Activated T-cell treated with anti-CD3 and anti-CD28 coated beads for 4 hours (primary cell): ENCODE data around the gene SESN3.
"Not testable (repeated sequence)": the region's sequence is repeated elsewhere in the genome, so short reads cannot be mapped to it uniquely, and the experiment has no call there.

Source experiments
- DNase-seq: peaks from one replicate; pipeline ENCODE4 v3.0.0-alpha.2; 2020

The SESN3 gene

DNA sequence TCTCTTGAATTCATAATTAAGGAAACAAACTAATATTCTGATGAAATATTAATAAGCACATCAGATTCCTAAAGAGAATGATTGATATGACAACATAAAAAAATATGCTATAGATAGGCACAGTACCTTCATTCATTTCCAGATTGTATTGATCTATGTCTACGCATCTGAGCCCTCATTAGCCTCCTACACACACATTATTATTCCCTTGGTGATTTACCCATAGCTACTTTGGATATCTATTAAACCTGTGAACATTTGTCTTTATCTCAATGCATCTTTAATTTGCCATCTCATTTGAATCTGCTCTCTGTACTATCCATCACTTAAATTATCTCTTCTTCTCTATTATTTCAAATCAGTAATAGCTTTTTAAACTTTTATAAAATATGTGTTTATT is 18.4 kb downstream of the SESN3 start:
- DNase-seq: no peak

DNA sequence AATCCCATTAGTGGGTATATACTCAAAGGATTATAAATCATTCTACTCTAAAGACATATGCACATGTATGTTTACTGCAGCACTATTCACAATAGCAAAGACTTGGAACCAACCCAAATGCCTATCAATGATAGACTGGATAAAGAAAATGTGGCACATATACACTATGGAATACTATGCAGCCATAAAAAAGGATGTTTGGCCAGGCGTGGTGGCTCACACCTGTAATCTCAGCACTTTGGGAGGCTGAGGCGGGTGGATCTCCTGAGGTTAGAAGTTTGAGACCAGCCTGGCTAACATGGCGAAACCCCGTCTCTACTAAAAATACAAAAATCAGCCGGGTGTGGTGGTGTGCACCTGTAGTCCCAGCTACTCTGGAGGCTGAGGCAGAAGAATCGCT is 21.5 kb downstream of the SESN3 start:
- DNase-seq: not testable (repeated sequence)

DNA sequence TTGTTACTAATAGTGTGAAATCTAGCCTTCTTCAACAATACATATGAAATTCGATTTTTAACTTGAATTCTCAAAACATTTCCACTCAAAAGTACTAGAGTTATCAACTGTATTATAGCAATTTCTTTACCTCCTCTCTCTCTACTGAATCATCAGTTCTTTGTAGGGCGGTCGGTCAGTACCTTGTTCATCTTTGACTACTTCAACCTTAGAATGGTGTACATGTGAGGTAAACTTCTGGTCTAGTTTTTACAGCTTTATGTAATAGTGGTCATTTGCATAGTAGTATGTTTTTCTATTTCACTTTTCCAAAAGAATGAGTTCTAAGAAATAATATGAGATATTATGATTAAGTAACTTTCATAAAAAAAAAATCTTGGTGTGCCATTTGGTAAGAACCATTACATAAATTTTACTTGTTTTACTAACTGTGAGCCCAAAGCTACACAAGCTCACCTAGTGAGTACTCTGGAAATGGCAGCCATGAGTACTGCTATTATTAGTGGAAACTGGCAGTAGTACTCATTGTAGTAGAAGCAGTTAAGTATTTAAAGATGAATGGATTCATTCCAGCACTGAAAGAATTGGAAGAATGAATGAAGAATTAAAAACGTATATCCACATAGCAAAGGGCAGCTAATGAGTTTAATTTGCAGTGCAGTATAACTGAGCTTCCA is 30.1 kb downstream of the SESN3 start:
- DNase-seq: no peak

DNA sequence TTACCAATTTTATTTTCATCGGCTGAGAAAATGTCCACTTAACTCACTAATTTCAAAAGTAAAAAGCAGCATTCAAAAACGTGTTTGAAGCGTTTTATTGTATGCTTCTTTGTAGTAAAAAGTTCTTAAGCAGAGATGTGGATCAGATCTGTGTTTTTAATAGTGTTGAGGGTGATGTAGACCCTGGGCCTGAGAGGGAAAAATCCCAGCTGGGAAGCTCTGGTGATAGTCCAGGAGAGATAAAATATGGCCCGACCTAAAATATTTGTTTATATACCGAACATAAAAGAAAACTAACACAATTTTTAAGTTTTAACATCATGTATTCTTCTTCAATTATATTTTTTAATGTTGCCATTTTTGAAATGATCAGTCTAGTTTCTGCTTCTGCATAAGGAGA is 35.2 kb downstream of the SESN3 start:
- DNase-seq: no peak

DNA sequence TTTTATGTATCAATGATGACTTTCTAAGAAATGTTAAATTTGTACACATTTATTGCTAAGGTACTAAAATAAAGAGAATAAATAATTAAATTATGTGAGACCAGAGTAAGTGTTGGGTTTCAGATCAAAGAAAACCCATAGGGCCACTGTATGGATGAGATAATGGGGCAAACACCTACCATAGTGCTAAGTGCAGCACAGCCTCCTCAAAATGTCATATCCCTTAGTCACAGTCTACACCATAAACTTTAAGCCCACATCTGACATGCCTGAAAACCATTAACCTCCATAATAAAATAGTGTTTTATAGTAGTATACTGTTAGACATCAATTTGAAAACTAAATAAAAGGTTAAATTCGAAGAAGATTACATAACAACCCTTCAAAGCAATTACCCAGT is 37.5 kb downstream of the SESN3 start:
- DNase-seq: no peak

DNA sequence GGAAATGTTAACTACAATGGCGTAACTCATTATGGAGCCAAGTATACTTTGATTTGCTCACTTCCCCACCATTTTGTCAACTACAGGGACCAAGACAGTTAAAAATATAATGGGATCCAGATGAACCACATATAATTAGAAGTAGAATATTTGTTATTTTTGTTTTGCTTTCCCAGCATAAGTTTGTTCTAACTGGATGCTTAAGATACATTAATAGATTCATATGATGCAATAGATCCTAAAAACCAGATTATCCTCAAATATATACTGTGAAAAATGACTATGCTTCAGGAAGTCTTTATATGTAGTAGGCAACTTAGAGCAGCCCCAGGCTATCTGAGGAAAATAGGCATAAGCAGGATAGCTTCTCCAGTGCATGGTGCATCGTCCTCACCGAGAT is 38.3 kb downstream of the SESN3 start:
- no peak for DNase-seq

DNA sequence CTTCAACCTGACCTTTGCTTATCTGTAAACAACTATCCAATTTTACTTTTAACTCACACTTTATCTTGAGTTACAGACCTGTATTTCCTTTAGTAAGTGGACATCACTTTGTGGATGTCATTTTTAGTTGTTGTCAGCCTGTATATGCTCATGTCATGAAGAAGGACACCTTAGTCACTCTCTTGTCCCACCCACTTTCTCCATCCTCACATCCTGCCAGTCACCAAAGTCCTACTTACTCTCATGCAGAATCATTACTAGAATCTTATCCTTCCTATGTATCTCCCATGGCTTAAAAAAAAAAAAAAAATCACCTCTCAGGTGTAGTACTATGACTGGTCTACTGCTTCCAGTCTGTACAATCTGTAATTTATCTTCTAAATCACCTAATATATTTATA is 43.3 kb downstream of the SESN3 start:
- no peak for DNase-seq

DNA sequence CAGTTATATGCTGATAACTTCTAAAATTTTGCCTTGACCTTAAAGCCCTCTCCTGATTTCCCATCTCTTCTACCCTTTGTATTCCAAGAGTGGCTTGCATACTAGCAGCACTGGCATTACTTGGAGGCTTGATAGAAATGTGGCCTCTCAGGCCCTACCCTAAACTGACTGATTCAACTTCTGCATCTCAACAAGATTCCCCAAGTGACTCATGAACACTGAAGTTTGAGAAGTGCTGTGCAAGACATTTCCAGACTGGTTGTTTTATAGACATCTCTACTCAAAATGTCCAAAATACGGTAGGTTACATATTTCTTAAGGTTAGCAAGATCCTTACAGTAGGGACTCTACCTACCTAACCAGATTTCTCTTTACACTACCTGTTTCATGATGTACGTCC is 48.6 kb downstream of the SESN3 start:
- no peak for DNase-seq

DNA sequence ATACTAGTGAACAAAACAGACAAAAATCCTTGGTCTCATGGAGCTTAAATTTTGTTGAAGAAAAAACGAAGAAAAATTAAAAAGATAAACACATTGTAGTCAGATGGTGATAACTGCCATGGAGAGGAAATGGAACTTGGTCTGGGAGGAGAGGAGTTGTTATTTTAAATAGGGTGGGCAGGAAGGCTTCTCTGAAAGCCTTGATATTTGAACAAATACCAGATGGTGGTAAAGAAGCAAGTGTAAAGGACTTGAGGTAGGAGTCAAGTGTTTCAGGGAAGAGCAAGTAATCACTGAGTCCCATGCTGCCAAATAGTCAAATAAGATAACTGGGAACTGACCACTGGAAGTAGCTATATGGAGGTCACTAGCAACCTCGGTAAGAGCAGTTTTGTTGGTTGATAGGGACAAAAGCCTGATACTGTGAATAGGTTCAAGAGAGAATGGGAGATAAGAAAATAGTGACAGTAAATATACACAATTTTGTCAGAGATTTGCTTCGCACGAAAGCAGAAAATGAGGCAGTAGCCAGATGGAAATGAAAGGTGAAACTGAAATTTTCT is 55.1 kb downstream of the SESN3 start:
- DNase-seq: no peak

DNA sequence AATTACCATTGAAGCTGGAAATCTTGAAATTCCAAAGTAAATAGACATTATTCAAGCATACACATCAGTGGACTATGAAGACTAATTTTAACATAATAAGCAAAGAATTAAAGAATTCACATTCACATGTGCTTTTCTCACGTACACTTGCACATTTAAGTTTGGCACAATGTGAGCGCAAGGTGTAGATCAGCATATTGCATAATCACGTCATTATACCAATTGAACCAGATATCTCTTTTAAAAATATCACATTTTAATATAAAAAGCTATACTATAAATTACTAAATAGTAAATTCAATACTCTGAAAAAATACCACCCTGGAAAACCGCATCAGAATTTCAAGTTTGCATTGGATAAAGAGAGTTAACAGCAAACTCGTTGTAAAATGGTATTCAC is 60.7 kb downstream of the SESN3 start:
- no peak for DNase-seq

DNA sequence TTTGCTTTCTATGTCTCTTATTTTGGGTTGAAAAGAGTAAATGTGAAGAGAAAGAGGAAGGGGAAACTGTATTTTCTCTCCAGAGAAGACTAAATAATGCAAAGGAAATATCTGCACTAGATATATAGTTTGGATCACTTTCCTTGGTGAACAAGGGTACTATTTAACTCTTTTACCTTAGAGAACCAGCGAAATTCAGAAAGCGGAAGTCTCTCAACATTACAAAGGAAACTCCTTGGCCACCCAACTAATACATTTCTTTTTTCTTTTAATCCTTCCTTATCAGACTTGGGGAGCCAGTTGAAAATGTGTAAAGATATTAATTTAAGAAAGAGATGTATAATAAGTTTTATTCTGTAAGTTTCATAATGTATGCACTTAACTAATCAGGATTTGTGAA is 64.2 kb downstream of the SESN3 start:
- no peak for DNase-seq

DNA sequence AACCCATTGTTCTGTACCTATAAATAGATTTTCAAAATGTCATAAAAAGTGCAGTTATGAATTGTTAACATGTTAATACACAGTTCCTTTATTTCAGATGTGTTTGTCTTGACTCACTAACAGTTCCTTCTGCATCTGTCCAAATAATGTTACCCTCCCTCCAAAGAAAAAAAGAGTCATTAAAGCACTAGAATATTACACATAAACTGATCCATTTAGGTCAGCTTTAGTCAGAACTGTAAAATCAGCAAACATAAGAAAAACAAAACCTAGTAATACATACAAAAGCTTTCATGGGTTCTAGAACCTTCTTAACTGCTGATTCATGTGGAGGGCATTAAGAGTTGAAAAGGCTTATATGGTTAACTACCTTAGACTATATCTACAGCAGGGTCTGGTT is 65.4 kb downstream of the SESN3 start:
- no peak for DNase-seq

DNA sequence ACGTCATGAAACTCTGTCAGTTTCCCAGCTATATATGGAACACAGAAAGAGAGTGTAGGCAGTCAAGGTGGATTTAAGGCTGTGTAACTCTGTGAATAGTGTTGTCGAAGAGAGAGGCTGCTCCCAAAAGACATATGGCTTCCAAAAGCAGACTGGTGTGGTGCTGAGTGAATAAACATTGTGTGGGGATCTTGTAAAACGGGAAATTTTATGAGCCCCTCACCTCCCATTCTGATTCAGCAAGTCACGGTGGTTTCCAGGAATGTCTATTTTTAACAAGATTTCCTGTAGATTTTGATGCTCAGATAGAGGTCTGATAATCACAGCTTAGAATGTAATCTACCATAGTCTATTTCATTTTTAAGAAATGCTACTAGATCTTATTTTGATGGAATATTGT is 67.9 kb downstream of the SESN3 start:
- no peak for DNase-seq

DNA sequence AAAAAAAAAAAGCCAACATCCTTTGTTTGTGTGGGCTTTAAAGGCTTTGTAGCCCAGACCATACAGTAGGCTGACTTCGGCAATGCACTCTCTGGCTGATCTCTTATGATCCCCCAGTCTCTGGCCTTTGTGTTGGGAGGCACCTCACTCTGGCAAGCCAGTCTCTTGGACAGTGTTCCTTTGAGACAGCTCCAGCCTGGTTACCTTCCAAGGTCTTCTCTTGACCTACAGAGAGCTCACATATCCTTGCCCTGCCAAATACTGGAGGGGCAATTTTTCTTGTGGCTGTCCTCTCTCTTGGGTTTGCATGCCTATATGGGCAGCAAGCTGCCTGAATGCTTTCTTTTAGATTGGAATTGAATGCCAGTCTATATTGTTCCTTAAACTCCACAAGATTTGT is 69.8 kb downstream of the SESN3 start:
- DNase-seq: no peak

DNA sequence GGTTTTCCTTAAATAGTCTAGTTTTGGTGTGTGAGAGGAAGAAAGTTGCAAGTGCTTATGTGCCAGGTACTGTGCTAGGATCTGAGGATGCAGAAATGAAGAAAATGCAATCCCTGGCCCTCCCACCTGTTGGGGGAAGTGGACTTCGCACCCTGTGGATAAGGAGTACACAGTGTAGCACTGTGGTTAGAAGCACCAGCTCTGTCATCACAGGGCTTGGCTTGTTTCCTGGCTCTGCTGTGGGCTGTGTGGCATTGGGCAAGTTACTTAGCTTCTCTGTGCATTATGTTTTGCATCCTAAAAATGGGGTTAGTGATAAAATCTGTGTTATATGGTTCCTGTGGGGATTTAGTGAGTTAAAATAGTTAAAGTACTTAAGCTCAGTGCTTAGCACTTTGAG is 73.2 kb downstream of the SESN3 start:
- DNase-seq: no peak

DNA sequence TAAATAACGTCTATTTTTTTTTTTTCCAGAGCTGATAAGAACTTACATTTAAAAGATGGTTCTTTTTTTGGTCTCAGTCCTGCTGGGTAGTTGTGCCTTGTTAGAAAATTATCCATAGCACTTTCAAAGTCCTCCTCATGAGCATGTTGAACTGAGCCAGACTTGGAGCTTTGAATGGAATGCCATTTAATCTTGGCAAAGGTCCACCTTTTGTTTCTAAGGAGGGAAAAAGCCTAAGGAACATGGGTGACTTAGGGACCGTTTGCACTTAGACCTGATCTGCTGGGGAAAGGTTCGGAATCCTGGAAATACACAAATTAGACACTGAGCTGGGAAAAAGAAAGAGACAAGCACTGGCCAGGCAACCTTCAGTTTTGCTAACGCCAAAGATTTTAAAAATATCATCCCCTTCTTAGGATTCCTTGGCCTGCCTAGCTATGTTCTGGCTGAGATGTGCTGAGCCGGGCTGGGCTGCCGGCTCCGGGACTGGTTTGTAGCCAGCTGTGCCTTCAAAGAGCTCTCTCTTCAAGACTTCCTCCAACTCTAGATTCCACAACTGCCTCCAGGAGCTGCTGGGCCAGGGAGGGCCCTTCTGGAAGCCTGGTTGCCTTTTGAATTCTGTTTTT is 74.0 kb downstream of the SESN3 start:
- DNase-seq: no peak

DNA sequence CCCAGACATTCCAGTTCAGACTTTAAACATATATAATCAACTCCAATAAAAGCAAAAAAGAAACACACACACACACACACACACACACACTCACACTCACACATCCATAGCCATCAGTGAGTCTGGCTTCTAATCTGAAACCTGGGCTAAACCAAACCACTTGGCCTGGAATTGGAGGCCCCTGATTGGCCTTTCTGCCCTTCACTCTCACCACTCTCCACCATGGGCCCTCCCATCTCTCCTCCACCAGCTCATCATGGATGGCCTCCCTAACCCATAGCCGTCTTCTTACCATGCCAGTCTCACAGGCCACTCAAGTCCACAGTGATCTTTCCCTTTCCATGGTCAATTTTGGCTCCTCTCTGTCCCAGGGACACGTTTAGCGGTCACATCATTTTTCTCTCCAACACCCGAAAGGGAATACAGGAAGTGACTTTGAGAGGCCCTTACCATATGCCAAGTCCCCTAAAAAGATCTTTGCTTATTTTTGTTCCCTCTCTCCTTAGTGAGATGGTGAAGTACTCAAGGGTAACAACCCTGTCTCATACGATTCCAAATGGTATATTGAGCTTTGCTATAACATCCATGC is 74.8 kb downstream of the SESN3 start:
- no peak for DNase-seq

DNA sequence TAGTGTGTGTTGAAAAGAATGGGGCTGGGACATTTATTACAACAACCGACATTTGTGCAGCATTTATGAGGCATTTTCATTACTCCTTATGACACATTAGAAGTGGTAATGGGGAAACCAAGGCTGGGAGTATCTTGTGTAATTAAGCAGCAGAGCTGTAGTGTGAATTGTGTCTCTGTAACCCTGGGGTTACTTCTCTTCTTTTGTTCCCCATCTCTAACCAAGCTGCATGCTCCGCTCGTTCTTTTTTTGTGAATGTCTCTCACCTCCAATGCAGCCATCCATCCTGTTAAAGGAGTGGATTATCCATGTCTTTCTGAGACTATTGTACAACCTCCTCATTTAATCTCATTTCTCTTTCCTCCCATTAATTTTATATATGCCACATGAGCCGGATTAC is 75.6 kb downstream of the SESN3 start:
- no peak for DNase-seq

DNA sequence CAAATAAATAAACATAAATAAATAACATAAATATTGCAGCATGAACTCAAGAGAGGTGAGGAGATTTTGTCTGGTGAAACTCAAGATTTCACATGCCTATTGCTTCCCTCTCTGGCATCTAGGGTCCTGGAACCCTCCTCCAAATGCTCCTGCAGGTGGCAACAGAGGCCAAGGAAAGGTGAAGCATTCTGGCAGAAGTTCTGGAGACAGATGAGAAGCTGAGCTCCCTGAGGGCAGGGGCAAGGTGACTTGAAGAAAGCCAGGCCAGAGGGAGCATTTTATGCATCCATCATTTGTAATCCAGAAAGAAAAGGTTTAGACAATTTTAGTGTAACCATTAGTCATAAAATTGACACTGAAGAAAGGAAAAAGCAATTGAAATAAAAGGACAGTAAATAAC is 76.5 kb downstream of the SESN3 start:
- DNase-seq: peak; percentile 41

DNA sequence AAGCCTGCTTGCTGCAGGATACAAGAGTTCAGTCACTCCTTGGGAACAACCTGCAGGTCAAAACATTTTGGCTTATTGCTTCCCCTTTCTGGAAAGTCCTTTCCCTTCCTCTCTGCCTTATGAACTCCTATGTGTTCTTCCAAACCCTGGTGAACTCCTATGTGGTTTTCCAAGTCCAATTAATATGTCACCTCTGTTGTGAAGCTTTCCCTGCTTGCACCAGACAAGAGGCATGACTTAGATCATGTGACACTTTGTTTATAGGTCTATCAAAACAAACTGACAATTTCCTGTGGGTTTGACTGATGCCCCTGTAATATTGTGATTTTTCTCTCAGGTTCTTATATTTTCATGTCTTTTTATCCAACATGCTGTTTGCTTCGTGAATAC is 77.2 kb downstream of the SESN3 start:
- DNase-seq: no peak

DNA sequence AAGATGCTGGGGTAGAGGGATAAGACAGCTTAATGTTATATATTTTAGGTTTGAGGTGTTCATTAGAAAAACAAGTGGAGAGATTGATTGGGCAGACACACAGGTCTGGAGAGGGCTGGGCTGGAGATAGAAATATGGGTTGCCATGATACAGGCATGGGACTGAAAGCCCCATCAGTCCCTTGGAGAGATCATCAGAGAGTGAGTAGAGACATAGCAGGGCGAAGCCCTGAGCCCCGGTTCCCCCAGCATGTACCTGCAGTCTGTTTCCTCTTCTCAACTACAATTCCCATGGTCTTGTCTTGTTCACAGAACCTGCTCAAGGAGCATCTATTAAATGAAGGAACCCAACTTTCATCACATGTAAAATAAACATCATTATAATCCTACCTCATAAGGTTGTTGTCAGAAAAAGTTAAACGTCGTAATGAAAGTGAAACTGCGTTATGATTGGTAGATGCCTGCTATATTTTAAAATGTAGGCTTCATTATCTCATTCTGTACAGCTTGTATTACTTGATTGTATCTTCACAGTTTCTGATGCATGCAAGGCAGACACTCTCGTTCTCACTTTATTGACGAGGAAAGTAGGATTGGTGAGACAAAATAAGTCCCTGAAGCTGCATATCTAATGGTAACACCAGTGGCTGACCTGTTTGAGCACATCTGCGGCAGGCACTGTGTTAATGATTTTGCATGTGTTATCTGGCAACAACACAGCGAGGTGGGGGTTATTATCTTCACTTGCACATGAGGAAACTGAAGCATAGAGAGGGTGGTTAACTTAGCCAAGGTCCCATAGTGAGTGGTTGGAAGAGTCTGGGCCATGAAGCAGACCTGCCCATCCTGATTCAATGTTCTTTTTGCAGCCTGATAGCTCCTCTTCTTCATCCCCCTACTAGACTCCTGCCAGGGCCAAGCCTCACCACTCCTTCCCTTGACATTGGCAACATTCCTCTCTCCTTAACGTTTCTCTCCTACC is 77.8 kb downstream of the SESN3 start:
- no peak for DNase-seq

DNA sequence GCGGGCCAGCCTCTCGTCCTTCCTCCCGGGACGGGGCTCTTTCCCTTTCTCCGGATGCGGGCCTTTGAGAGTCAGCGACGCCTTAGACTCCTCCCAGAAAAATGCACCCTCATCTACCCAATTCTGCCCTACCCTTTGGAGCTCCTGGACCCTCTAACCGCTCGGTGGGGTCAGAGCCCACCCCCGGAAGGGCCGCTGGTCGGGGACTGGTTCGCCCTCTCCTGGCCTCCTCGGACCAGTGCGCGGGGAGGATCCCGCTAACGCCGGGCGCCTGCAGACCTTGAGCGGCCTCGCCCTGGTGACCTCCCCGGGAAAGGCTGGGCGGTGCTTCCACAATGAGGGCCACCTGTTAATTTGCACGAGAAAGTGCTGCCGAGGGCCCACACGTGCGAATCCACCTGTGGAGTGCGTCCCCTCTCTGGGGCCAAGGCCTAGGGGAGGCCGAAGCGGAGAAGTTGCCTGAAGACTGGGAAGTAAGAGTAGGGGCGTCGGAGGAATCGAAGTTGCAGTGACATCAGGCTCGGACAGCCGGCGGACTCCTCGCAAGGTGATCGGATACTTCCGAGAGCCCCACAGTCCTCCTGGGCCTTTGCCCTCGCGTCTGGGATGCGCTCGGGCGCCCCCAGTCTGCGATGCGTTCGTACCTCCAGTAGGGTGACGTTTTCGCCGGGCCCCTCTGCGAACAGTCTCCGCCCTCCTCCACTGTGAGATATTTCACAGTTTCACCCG is 79.9 kb downstream of the SESN3 start:
- DNase-seq: peak; percentile 86
